Embryonic facial prominence (tissue), 1 donor: ENCODE data around the gene SMIM35.
"Not testable (repeated sequence)": the region's sequence is repeated elsewhere in the genome, so short reads cannot be mapped to it uniquely, and the experiment has no call there.

Source experiments
- DNase-seq: peaks from one replicate; pipeline ENCODE4 v3.0.0-alpha.2; 2016; ENCODE audit errors: extremely low spot score

SMIM35 gene

GRCh38 chr11:118080296-118080695 is 6.5 kb downstream of the SMIM35 start:
- DNase-seq = no peak

- DNase-seq = no peak
Observed at GRCh38 chr11:118079491-118079890, 7.3 kb downstream of the SMIM35 start.

- DNase-seq = no peak
Observed at GRCh38 chr11:118078911-118079411, 7.8 kb downstream of the SMIM35 start.

GRCh38 chr11:118076754-118077281 is 9.9 kb downstream of the SMIM35 start, which contains the start of gene TMPRSS4:
TMPRSS4 (plus strand) TSS chr11:118077078; CDS start chr11:118077303, 225 bp downstream.
- no peak for DNase-seq

- no peak for DNase-seq
Observed at GRCh38 chr11:118074785-118075184, 12.0 kb downstream of the SMIM35 start.

GRCh38 chr11:118074091-118074685 is 12.6 kb downstream of the SMIM35 start:
- no peak for DNase-seq

- DNase-seq = no peak
Observed at GRCh38 chr11:118073554-118073953, 13.2 kb downstream of the SMIM35 start.

- no peak for DNase-seq
Observed at GRCh38 chr11:118071416-118072030, 15.2 kb downstream of the SMIM35 start.

GRCh38 chr11:118068945-118069612 is 17.7 kb downstream of the SMIM35 start:
- no peak for DNase-seq

GRCh38 chr11:118068206-118068944 is 18.4 kb downstream of the SMIM35 start:
- no peak for DNase-seq

- no peak for DNase-seq
Observed at GRCh38 chr11:118067006-118067405, 19.8 kb downstream of the SMIM35 start.

GRCh38 chr11:118065384-118065783 is 21.4 kb downstream of the SMIM35 start:
- no peak for DNase-seq

GRCh38 chr11:118064956-118065355 is 21.8 kb downstream of the SMIM35 start:
- DNase-seq = no peak

GRCh38 chr11:118062631-118063030 is 24.1 kb downstream of the SMIM35 start:
- not testable (repeated sequence) for DNase-seq

- DNase-seq = not testable (repeated sequence)
Observed at GRCh38 chr11:118062181-118062580, 24.6 kb downstream of the SMIM35 start.

GRCh38 chr11:118061586-118062125 is 25.1 kb downstream of the SMIM35 start:
- DNase-seq = no peak

- no peak for DNase-seq
Observed at GRCh38 chr11:118060869-118061268, 25.9 kb downstream of the SMIM35 start.

GRCh38 chr11:118060081-118060661 is 26.6 kb downstream of the SMIM35 start:
- no peak for DNase-seq

GRCh38 chr11:118059246-118059940 is 27.4 kb downstream of the SMIM35 start:
- DNase-seq = no peak
